Prostate gland (tissue), 2 donors: Measurements from ENCODE around the gene LRRC46. TPM values are rescaled to one million over a fixed set of nuclear protein-coding genes. Genes with fewer than 3 reads are reported as not detected.

Experiments used
- DNase-seq: peaks from one replicate; pipeline ENCODE4 v3.0.0-alpha.2; 2019; ENCODE audit warnings: low spot score
- H3K27ac ChIP-seq, 2 donors: fragments of 200-600 bp; sonication (generic); 2 replicates each; pipeline ENCODE4 v1.5.1; 2017 to 2019
- H3K27me3 ChIP-seq: fragments of 200-600 bp; sonication (generic); replicated peaks from 2 replicates; pipeline ENCODE4 v1.5.1; 2019; ENCODE audit not compliant: insufficient read depth
- H3K36me3 ChIP-seq, 2 donors: fragments of 200-600 bp; sonication (generic); 1 replicate in 1 of 2; 2 replicates in 1 of 2; pipeline versions ENCODE4 v1.5.1 to v1.8.1; 2017 to 2019
- H3K4me1 ChIP-seq: fragments of 200-600 bp; sonication (generic); replicated peaks from 2 replicates; pipeline ENCODE4 v1.5.1; 2019
- H3K4me3 ChIP-seq, 2 donors: fragments of 200-600 bp; sonication (generic); 2 replicates each; pipeline ENCODE4 v1.5.1; 2017 to 2019
- H3K9me3 ChIP-seq: fragments of 200-600 bp; sonication (generic); 2 replicates; pipeline ENCODE4 v1.5.1; 2017
- CTCF ChIP-seq, 4 experiments: fragments of 200-600 bp in 2 of 4; fragments of 450-650 bp in 2 of 4; sonication (generic) in 2 of 4; IDR thresholded peaks; 1 replicate in 3 of 4; 2 replicates in 1 of 4; pipeline ENCODE4 v1.5.1; 2016 to 2019; ENCODE audit warnings: antibody characterized with exemption in 4 of 4, mild to moderate bottlenecking in 2 of 4, moderate library complexity in 2 of 4
- POLR2A ChIP-seq: fragments of 450-650 bp; IDR thresholded peaks from one replicate; pipeline ENCODE4 v1.6.1; 2016; ENCODE audit warnings: antibody characterized with exemption, mild to moderate bottlenecking
- POLR2AphosphoS5 ChIP-seq: sonication (generic); formaldehyde crosslinking; IDR thresholded peaks from one replicate; pipeline ENCODE4 v1.6.1; 2017; ENCODE audit warnings: antibody characterized with exemption
- WGBS: methylation state at CpG from one replicate; pipeline ENCODE4 v1.1.5; 2018; 5-methylcytosine and 5-hydroxymethylcytosine counted together
- intact Hi-C: fragments of 100-400 bp; cut with DNase I; formaldehyde crosslinking; loops from one replicate; pipeline ENCODE4 v1.14.2; 2022
- total RNA-seq, 2 donors: library from RNA; depleted of rRNA; stranded (reverse); fragments of >200 nt; gene quantifications; one replicate each; pipeline ENCODE4 v1.1.0, GENCODE V29; 2016

The LRRC46 gene
- total RNA-seq, 2 donors from 2014 or later = 1.1 to 4.9 TPM

- no peak overlapping the region for H3K4me3 ChIP-seq
- no peaks in the 10 kb centered on the region for H3K27me3 ChIP-seq
- 52% methylated on average over 5 of the region's 5 CpGs for WGBS
- H3K27ac ChIP-seq = no peak overlapping the region
- intact Hi-C loops = no loop called here
- TF ChIP-seq POLR2AphosphoS5 = no peak
- no peak for TF ChIP-seq POLR2A
- TF ChIP-seq CTCF (IDR thresholded peaks at IDR 0.05) = no peak
- no peaks in the 10 kb centered on the region for H3K36me3 ChIP-seq
- H3K4me1 ChIP-seq = no peaks in the 10 kb centered on the region
- H3K9me3 ChIP-seq = no peaks in the 10 kb centered on the region
- no peak for DNase-seq
Measured at GRCh38 chr17:47853616-47854015, 22.1 kb downstream of the LRRC46 start.

DNA sequence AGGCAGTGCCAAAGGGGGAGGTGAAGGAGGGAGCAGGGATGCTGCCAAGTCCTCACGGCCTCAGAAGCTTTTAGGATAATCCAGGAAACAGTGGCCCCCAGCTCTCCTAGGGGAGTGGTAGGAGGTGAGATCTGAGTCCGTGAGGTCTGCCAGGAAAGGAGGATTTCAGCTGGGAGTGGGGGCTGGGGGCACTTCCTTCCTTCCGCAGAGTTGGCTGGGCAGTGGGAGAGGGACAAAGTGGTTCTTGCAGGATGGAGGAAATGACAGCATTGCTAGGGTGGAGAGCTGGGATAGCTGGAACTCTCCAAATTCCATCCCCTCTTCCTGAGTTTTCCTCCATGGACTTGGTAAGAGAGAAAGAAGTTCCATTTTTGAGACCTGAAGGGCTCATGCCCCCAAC lies 24.3 kb downstream of the LRRC46 start:
- intact Hi-C loops = no loop called here
- no peak for DNase-seq
- Histone ChIP-seq H3K4me3 (no peak overlapping the region), H3K27me3 (no peaks in the 10 kb centered on the region), H3K9me3 (no peaks in the 10 kb centered on the region), H3K4me1 (no peaks in the 10 kb centered on the region), H3K27ac (no peak overlapping the region), H3K36me3 (no peaks in the 10 kb centered on the region)
- TF ChIP-seq POLR2AphosphoS5 = no peak
- WGBS = 17% methylated on average over 3 of the region's 3 CpGs

DNA sequence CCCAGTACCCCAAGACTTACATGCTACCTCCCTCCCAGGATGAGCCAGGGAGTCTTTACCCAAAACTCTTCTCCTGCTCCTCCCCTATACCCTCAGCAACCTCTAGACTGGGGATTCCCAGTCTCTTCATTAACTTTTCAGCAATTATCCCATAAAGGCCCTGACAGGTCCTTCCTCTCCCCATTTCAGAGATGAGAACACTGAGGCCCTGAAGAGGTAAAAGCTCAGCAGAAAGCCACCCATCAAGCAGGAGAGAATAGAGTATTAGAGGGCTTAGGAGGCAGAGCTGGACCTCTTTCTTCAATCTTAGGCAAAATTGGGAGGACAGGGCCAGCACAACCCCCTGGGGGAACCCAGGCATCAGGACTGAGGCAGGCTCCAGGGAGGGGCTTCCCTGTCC lies 25.4 kb downstream of the LRRC46 start:
- no peaks in the 10 kb centered on the region for H3K4me1 ChIP-seq
- no peaks in the 10 kb centered on the region for H3K36me3 ChIP-seq
- no peak overlapping the region for H3K4me3 ChIP-seq
- intact Hi-C loops = no loop called here
- no peaks in the 10 kb centered on the region for H3K27me3 ChIP-seq
- no peak for DNase-seq
- TF ChIP-seq POLR2AphosphoS5 (no peak), CTCF (IDR thresholded peaks at IDR 0.05) (no peak), POLR2A (no peak)
- no peaks in the 10 kb centered on the region for H3K9me3 ChIP-seq
- H3K27ac ChIP-seq = no peak overlapping the region

- Histone ChIP-seq H3K9me3 (no peaks in the 10 kb centered on the region), H3K4me1 (no peaks in the 10 kb centered on the region), H3K4me3 (no peak overlapping the region), H3K27me3 (no peaks in the 10 kb centered on the region), H3K36me3 (no peaks in the 10 kb centered on the region), H3K27ac (no peak overlapping the region)
- intact Hi-C loops = no loop called here
- DNase-seq = no peak
- 79% methylated on average over 16 of the region's 16 CpGs for WGBS
- TF ChIP-seq POLR2AphosphoS5 = no peak
- TF ChIP-seq POLR2A = no peak
- no peak for TF ChIP-seq CTCF (IDR thresholded peaks at IDR 0.05)
Measured at GRCh38 chr17:47857551-47858455, 26.3 kb downstream of the LRRC46 start.

- Histone ChIP-seq H3K27ac (no peak overlapping the region), H3K9me3 (no peaks in the 10 kb centered on the region), H3K27me3 (no peaks in the 10 kb centered on the region), H3K36me3 (no peaks in the 10 kb centered on the region), H3K4me3 (no peak overlapping the region), H3K4me1 (no peaks in the 10 kb centered on the region)
- TF ChIP-seq CTCF (IDR thresholded peaks at IDR 0.05) = no peak
- no peak for TF ChIP-seq POLR2A
- no peak for TF ChIP-seq POLR2AphosphoS5
- intact Hi-C loops = no loop called here
- WGBS = 88% methylated on average over 5 of the region's 5 CpGs
- no peak for DNase-seq
Measured at GRCh38 chr17:47860386-47860785, 28.9 kb downstream of the LRRC46 start.
